Stimulated activated CD4-positive, alpha-beta T cell treated with anti-CD3 and anti-CD28 coated beads, Interleukin-1b, Interleukin-23, amount 100 ng/mL, for 48 hours (primary cell): ENCODE results near the gene NAB2.
"Not testable (repeated sequence)": the region's sequence is repeated elsewhere in the genome, so short reads cannot be mapped to it uniquely, and the experiment has no call there.

Experiments used
- DNase-seq: peaks from one replicate; pipeline ENCODE4 v3.0.0-alpha.2; 2020

Gene NAB2

GRCh38 chr12:57116580-57117281 is 27.8 kb downstream of the NAB2 start:
- no peak for DNase-seq

DNA sequence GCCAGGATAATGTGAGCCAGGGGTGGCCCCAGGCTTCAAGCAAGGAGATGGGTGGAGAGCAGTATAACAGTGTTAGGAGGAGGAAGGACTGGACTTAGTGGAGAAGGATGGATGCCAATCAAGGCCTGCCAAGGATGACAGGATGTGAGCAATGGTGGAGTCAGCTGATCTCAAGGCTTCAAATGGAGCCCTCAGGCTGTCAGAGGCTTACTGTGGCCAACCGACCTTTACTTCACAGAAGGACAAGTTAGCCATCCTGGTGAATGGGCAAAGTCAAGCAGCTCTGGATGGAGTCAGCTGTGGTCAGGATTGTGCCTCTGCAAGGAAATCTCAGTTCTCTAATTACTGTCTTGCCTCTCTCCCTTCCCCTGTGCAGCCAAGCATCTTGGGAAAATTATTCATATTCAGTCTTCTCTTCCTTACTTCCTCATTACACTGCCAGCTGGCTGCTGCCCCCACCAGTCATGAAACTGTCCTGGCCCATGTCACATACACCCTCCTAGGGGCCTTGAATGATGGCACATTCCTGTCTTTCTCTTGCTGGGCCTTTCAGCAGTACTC is 29.9 kb downstream of the NAB2 start:
- DNase-seq: no peak

DNA sequence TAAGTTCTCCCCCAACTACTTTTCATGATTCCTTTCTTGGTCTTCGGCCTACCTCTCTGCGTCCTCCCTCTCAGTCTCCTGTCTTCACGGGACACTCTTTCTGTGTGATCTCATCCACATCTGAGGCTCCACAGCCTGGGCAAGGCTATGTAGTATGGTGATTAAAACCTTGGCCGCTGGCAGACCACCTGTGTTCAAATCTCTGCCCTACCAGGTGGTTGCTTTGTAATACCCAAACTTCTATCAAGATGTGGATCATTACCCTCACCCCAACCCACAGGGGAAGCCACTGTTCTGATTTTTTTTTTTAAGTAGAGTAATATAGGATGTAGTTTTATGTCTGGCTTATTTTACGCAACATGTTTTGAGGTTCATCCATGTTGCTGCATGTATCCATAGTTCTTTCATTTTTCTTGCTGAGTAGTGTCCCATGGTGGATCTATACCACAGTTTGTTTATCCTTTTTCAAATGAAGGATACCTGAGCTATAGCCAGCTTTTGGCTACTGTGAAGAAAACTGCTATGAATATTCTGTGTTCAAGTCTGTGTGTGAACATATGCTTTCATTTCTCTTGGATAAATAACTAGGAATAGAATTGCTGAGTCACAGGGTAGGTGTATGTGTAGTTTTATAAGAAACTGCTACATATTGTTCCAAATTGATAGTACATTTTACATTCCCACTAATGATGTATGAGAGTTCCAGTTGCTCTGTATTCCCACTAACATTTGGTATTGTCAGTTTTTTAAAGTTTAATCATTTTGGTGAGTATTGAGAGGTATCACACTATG is 30.6 kb downstream of the NAB2 start:
- no peak for DNase-seq

GRCh38 chr12:57120718-57121117 is 31.8 kb downstream of the NAB2 start:
- not testable (repeated sequence) for DNase-seq

DNA sequence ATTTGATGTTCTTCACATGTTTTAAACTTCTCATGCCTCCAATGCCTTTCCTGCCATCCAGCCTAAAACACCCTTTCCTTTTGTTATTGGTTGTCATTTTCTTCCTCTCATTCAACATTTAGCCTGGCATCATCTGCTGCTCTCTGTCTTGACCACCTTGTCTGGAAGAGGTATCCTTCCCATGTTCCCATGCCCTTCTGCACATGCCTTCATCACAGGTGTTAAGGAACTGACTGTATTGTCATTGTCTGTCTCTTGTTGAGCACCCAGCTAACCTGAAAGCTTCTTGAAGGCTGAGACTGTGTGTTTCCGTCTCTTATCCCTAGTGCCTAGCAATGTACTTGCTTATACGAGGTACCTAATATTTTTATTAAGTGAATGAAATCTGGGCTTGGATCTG is 34.9 kb downstream of the NAB2 start:
- DNase-seq: no peak

- peak; percentile 75 for DNase-seq
Observed at GRCh38 chr12:57124261-57124877, 35.5 kb downstream of the NAB2 start.

DNA sequence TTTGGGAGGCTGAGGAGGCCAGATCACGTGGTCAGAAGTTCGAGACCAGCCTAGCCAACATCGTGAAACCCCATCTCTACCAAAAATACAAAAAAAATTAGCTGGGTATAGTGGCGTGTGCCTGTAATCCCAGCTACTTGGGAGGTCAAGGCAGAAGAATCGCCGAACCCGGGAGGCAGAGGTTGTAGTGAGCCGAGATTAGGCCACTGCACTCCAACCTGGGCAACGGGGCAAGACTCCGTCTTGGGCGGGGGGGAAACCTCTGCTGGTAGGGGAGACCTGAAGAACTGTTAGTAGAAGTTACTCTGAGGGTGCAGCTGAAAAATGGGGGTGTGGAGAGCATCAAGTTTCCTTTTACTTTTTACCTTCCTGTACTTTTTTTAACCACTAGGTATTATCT is 37.1 kb downstream of the NAB2 start:
- no peak for DNase-seq

GRCh38 chr12:57126561-57126960 is 37.6 kb downstream of the NAB2 start:
- no peak for DNase-seq

DNA sequence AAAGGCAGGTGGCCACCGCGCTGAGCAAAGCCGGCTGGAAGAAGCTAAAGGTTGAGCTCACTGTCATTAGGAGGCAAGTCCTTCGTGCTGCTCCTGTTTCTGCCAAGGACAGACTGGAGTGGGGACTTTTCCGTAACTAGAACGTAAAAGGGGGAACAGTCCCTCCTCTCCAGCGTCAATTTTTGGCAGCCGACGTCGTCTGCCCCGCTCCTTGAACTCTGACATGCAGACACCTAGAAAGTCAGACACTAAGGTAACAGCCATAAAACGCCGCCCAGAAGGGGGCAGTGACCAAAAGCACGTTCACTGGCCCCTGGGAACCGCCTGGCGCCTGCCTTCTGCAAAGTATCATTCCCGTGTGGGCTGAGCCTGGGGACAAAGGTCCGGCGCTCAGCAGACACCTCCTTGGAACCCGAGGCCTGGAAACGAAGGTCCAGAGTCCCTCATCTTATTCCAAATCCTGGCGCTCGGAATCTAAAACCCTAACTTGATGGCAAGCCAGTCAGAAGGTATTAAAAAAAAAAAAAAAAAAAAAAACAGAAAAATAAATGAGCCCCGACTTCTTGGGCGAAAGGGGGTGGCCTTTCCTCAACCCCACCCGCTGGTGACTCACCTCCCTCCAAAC is 38.3 kb downstream of the NAB2 start:
- peak; percentile 36 for DNase-seq

GRCh38 chr12:57127726-57128518 is 39.0 kb downstream of the NAB2 start, which contains the start of gene LRP1:
Gene LRP1, plus strand, starts transcription at chr12:57128483. Its CDS starts 482 bp downstream, at chr12:57128965.
- peak; percentile 66 for DNase-seq

DNA sequence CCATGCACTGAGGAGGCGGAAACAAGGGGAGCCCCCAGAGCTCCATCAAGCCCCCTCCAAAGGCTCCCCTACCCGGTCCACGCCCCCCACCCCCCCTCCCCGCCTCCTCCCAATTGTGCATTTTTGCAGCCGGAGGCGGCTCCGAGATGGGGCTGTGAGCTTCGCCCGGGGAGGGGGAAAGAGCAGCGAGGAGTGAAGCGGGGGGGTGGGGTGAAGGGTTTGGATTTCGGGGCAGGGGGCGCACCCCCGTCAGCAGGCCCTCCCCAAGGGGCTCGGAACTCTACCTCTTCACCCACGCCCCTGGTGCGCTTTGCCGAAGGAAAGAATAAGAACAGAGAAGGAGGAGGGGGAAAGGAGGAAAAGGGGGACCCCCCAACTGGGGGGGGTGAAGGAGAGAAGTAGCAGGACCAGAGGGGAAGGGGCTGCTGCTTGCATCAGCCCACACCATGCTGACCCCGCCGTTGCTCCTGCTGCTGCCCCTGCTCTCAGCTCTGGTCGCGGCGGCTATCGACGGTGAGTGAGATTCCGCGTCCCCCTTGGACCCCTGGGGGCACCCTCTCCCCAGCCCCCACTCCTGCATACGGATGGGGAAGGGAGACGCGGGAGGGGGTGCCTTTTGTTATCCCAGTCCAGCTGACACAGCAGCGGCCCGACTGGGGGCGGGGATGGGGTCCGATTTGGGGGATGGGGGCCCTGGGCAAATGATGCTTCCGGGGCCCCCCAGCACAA is 39.8 kb downstream of the NAB2 start:
- no peak for DNase-seq

GRCh38 chr12:57129321-57129842 is 40.5 kb downstream of the NAB2 start:
- DNase-seq: no peak

- DNase-seq: no peak
Observed at GRCh38 chr12:57129889-57130288, 41.0 kb downstream of the NAB2 start.

GRCh38 chr12:57130941-57131340 is 42.0 kb downstream of the NAB2 start:
- DNase-seq: no peak

- DNase-seq: no peak
Observed at GRCh38 chr12:57131896-57132744, 43.2 kb downstream of the NAB2 start.

GRCh38 chr12:57133013-57133569 is 44.2 kb downstream of the NAB2 start:
- no peak for DNase-seq

DNA sequence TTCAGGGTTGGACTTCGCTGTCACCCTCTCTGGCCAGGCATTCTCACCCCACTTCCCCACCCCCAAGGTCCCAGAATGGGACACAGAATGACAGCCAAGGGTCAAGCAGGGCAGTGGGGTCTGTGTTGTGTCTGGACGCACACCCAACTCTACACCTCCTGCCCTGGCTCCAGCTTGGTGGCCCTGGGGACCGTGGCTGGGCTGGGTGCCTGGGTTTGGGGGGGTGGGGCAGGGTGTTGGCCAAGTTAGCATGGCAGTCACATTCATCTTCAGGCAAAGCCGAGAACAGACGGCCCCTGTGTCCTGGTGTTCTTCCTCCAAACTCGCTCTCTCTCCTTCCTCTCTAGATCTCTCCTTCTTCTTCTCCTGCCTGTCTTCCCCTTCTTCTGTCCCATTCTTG is 45.0 kb downstream of the NAB2 start:
- DNase-seq: no peak

DNA sequence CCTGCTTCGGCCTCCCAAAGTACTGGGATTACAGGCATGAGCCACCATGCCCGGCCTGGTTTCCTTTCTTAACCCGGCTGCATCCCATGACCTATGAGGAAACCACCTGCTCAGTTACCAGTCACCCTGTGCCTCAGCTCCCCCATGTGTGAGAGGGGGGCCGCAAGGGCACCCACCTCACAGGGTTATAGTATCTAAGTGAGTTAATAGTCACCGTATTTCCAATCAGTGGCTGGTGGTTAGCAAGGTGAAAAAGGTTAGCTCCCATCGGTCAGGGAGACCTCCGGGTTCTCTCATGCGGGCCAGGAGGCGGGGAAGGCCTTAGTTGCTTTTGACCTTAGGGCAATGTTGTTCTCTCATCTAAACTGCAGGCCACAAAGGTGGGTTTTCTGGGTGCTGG is 46.0 kb downstream of the NAB2 start:
- DNase-seq: no peak

DNA sequence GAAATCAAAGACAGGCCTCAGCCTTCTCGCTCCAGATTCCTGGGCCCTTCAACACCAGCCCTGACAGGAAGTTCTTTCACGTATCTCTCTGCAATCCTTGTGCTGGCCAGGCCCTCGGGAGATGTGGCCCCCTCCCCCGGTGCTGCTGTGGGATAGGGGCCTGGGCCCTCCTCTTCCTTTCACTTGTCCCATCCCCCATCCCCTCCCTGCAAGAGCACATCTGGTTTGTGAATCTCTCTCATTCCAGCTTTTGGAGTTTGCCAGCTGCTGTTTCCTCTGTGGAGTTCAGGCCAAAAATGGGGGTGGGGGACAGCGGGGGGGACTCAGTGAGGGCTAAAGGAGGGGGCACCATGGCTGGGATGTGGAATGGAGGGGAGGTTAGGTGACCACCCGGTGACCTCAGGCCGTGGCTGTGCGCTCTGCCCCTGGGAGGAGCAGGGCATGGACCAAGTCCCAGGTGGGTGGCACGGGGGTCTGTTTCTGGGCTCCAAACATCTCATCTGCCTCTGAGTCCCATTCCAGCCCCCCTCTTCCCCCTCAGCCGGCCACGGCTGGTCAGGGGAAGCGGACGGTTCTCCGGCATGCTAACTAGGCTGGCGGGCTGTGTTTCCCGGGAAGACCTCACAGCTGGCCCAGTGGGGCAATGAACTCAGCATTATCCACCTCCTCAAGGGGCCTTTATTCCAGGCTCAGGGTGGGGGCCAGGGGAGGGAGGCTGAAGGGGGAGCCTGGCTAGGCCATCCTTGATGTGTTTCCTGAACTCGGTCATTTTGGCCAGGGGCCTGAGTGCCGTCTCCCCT is 46.8 kb downstream of the NAB2 start:
- DNase-seq: no peak
